ENCODE data around the gene NKAP. TPM values are rescaled to one million over a fixed set of nuclear protein-coding genes. Genes with fewer than 3 reads are reported as not detected.

The NKAP gene
- total and polyA plus RNA-seq, 7 experiments from 2014 or later, result 4.2 to 19.3 (median 13.4) TPM

DNA sequence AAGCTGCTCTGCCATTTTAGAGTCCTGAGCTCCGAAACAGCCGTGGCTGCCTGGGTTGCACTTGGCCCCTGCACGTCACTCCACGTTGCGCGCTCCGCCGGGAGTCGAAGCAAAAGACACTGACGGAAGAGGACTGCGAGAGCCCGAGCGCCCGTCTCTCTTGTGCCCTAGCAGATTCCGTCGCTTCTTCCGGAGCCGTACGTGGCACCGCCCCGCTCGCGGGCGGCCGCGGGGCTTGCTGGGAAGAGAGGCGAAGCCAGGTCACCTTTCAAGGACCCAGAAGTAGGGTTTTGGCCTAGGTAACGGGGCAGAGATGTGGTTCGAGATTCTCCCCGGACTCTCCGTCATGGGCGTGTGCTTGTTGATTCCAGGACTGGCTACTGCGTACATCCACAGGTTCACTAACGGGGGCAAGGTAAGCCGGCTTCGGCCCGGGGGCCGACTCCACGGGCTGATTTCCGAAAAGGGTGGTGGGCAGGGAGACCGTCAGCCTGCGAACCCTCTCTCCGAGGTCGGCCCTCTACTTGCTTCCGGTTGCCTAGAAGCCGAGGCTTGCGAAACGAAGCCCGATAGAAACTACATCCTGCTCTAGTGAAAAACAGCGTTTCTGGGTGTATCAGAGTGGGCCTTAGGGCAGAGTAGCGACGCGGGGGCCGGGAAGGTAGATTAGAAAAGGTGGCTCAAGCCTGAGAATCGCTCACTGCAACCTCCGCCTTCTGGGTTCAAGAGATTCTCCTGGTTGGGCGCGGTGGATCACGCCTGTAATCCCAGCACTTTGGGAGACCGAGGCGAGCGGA is 71.8 kb downstream of the NKAP start, which contains the start of the genes NDUFA1 and RNF113A:
Gene NDUFA1, plus strand, starts transcription at position 234 of the 797 bp plus-strand sequence. Its CDS starts 80 bp downstream, at position 314.
Gene RNF113A, minus strand, starts transcription at position 135 of the 797 bp plus-strand sequence. Its CDS starts 120 bp downstream, at position 15.
- Histone ChIP-seq H3K4me3 (ENCODE audit: low read length) (peak within 1 kb of the TSS; percentile 90), H3K27ac (ENCODE audit: low read depth, low read length) (peak within 1 kb of the TSS; percentile 88), H3K4me1 (ENCODE audit: control insufficient read depth in 2 of 2, insufficient read depth in 2 of 2, low read length in 2 of 2) (peaks cover 7 to 8% of the 10 kb centered on the region in 2 donors), H3K9me3 (ENCODE audit: control insufficient read depth in 2 of 3, low read length in 3 of 3) (no peaks in the 10 kb centered on the region), H3K27me3 (ENCODE audit: control insufficient read depth in 2 of 2, insufficient read depth in 2 of 2, low read length in 2 of 2) (no peaks in the 10 kb centered on the region), H3K36me3 (ENCODE audit: control insufficient read depth in 2 of 3, insufficient read depth in 3 of 3, low read length in 3 of 3) (no peaks in the 10 kb centered on the region)
- ATAC-seq, result peak; percentile 95
- CTCF ChIA-PET, result no interaction called here
- H3K4me3 Mint-ChIP-seq, result peak within 1 kb of the TSS; percentile 86 to 100 (median 97)
- peak within 1 kb of the TSS; percentile 94 to 100 (median 99) for H3K27ac Mint-ChIP-seq
- H3K27me3 Mint-ChIP-seq, result no peaks in the 10 kb centered on the region
- H3K4me1 Mint-ChIP-seq, result peaks cover 6 to 35% (median 15%) of the 10 kb centered on the region in 7 donors
- peaks cover 0 to 13% (median 3%) of the 10 kb centered on the region in 5 donors for H3K36me3 Mint-ChIP-seq
- intact Hi-C loops (cut with micrococcal nuclease), result loop anchor here (1.0 to 5.0 kb wide), 16 partner anchors 10 to 1524 kb away; partner anchors contain the start of genes NKAP (in 2 of the 2), NKRF (in 2 of the 2), PGRMC1 (in 2 of the 2) and RPL39 (in 2 of the 2)
- peaks cover 0 to 6% (median 0%) of the 10 kb centered on the region in 11 donors for H3K9me3 Mint-ChIP-seq
- POLR2A ChIA-PET, result interaction anchor here (0.6 to 4.1 kb wide), 13 partner anchors 10 to 266 kb away, joined by 3 to 46 read pairs (median 8); partner anchors contain the start of genes NKRF, RPL39, SOWAHD and UPF3B
- DNase-seq, result peak; percentile 65 to 90 (median 88)

DNA sequence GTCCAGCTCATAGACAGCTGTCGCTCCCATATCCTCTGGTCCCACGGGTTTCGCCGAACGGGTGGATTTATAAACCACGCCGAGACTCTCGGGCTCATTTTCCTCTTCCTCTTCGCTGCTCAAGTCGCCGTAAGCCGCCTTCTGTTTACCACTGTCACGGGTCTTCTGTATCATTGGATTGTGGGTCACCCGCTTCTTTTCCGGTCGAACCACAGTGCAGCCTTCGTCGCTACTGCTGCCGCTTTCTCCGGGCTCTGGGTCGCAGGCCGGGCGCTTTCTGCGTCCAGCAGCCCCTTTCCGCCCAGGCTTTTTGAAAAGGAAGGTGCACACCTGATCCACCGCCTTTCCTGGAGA is 72.3 kb downstream of the NKAP start:
- intact Hi-C loops (cut with micrococcal nuclease), result loop anchor here (1.0 to 5.0 kb wide), 16 partner anchors 10 to 1524 kb away; partner anchors contain the start of genes NKAP (in 2 of the 2), NKRF (in 2 of the 2), PGRMC1 (in 2 of the 2) and RPL39 (in 2 of the 2)
- Mint-ChIP-seq H3K27ac (peak overlapping the region; percentile 94 to 100 (median 99)), H3K9me3 (peaks cover 0 to 6% (median 0%) of the 10 kb centered on the region in 11 donors), H3K4me1 (peaks cover 6 to 35% (median 15%) of the 10 kb centered on the region in 7 donors), H3K27me3 (no peaks in the 10 kb centered on the region), H3K36me3 (peaks cover 0 to 13% (median 3%) of the 10 kb centered on the region in 5 donors), H3K4me3 (peak overlapping the region; percentile 86 to 100 (median 97))
- ATAC-seq (peak; percentile 58), DNase-seq (peak in 1 of 9 donors; percentile 51)
- ChIA-PET CTCF (interaction anchor here (0.8 kb wide), 1 partner anchor 11 kb away, joined by 3 read pairs; no protein-coding TSS in a partner anchor), POLR2A (interaction anchor here (0.6 to 4.1 kb wide), 16 partner anchors 9 to 296 kb away, joined by 3 to 46 read pairs (median 6); partner anchors contain the start of genes NKRF, RPL39, SOWAHD and UBE2A)
- H3K27ac ChIP-seq (ENCODE audit: low read depth, low read length), result peak overlapping the region; percentile 88
- H3K36me3 ChIP-seq (ENCODE audit: control insufficient read depth in 2 of 3, insufficient read depth in 3 of 3, low read length in 3 of 3), result no peaks in the 10 kb centered on the region
- H3K4me3 ChIP-seq (ENCODE audit: low read length), result peak overlapping the region; percentile 90
- no peaks in the 10 kb centered on the region for H3K9me3 ChIP-seq (ENCODE audit: control insufficient read depth in 2 of 3, low read length in 3 of 3)
- H3K27me3 ChIP-seq (ENCODE audit: control insufficient read depth in 2 of 2, insufficient read depth in 2 of 2, low read length in 2 of 2), result no peaks in the 10 kb centered on the region
- H3K4me1 ChIP-seq (ENCODE audit: control insufficient read depth in 2 of 2, insufficient read depth in 2 of 2, low read length in 2 of 2), result peaks cover 7 to 8% of the 10 kb centered on the region in 2 donors

Other genes with a start within 250 kb of the NKAP start
- gene SOWAHD, start 185.2 kb downstream of the NKAP start, total RNA-seq, result 1 to 10 TPM in 4 of 5 experiments, under 1 TPM in 1; 0.50 to 2.9 (median 2.5) TPM
- gene SOWAHD, start 185.2 kb downstream of the NKAP start, polyA plus RNA-seq, result 1 to 10 TPM; 1.6 to 3.1 TPM
- gene RPL39, start 152.1 kb downstream of the NKAP start, total RNA-seq, result 1,000 to 10,000 TPM; 2,181 to 4,347 (median 3,799) TPM
- 1,000 to 10,000 TPM; 4,923 to 5,899 TPM for gene RPL39, start 152.1 kb downstream of the NKAP start, polyA plus RNA-seq
- 10 to 100 TPM in 3 of 5 experiments, 1 to 10 TPM in 2; 7.6 to 12.6 (median 11.3) TPM for gene UPF3B, start 90.8 kb downstream of the NKAP start, total RNA-seq
- 1 to 10 TPM; 7.3 to 8.3 TPM for gene UPF3B, start 90.8 kb downstream of the NKAP start, polyA plus RNA-seq
- 10 to 100 TPM; 25.5 to 40.6 (median 34.7) TPM for gene RNF113A, start 72.0 kb downstream of the NKAP start, total RNA-seq
- gene RNF113A, start 72.0 kb downstream of the NKAP start, polyA plus RNA-seq, result 10 to 100 TPM; 47.8 to 76.4 TPM
- 10 to 100 TPM; 41.6 to 94.7 (median 46.8) TPM for gene NDUFA1, start 71.9 kb downstream of the NKAP start, total RNA-seq
- gene NDUFA1, start 71.9 kb downstream of the NKAP start, polyA plus RNA-seq, result 100 to 1,000 TPM; 172 to 313 TPM
- not detected for gene AKAP14, start 47.9 kb downstream of the NKAP start, total RNA-seq
- gene AKAP14, start 47.9 kb downstream of the NKAP start, polyA plus RNA-seq, result not detected
- not detected for gene RHOXF2B, start 133.9 kb upstream of the NKAP start, total RNA-seq
- gene RHOXF2B, start 133.9 kb upstream of the NKAP start, polyA plus RNA-seq, result under 1 TPM in 1 of 2 donors, not detected in 1; 0.08 TPM
- gene RHOXF1, start 172.2 kb upstream of the NKAP start, total RNA-seq, result 1 to 10 TPM in 2 of 5 experiments, under 1 TPM in 2, not detected in 1; 0.51 to 1.9 (median 0.99) TPM
- under 1 TPM in 1 of 2 donors, not detected in 1; 0.37 TPM for gene RHOXF1, start 172.2 kb upstream of the NKAP start, polyA plus RNA-seq
- gene RHOXF2, start 214.9 kb upstream of the NKAP start, total RNA-seq, result under 1 TPM in 1 of 5 experiments, not detected in 4; 0.22 TPM
- not detected for gene RHOXF2, start 214.9 kb upstream of the NKAP start, polyA plus RNA-seq